ENCODE measurements around the gene FAM180A.

DNA sequence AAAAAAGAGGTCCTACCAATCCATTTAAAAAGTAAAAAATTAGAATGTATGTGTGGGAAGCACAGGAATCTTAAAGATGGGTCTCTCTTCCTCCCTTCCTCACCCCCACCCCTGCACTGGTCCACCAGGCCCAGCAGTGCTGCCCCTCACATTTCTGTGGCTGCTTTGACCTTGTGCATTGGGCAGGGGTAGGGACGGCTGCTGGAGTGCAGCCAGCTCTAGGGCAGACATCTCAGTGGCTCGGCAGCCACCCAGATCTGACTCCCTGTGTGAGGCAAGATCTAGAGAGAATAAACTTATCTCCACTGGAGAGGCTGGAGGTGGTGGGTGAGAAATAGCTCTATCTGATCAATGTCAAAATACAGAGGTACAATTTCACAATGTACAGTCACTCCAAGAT, 6.7 kb downstream of the FAM180A start:
- TF ChIP-seq, protein P1, sequence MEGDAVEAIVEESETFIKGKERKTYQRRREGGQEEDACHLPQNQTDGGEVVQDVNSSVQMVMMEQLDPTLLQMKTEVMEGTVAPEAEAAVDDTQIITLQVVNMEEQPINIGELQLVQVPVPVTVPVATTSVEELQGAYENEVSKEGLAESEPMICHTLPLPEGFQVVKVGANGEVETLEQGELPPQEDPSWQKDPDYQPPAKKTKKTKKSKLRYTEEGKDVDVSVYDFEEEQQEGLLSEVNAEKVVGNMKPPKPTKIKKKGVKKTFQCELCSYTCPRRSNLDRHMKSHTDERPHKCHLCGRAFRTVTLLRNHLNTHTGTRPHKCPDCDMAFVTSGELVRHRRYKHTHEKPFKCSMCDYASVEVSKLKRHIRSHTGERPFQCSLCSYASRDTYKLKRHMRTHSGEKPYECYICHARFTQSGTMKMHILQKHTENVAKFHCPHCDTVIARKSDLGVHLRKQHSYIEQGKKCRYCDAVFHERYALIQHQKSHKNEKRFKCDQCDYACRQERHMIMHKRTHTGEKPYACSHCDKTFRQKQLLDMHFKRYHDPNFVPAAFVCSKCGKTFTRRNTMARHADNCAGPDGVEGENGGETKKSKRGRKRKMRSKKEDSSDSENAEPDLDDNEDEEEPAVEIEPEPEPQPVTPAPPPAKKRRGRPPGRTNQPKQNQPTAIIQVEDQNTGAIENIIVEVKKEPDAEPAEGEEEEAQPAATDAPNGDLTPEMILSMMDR (IDR thresholded peaks at IDR 0.05 in 2 of 3, conservative IDR thresholded peaks at IDR 0.05 in 1 of 3; ENCODE audit: insufficient read depth in 2 of 3, low read depth in 1 of 3, low read length in 3 of 3): no peak
- TF ChIP-seq, protein P2, sequence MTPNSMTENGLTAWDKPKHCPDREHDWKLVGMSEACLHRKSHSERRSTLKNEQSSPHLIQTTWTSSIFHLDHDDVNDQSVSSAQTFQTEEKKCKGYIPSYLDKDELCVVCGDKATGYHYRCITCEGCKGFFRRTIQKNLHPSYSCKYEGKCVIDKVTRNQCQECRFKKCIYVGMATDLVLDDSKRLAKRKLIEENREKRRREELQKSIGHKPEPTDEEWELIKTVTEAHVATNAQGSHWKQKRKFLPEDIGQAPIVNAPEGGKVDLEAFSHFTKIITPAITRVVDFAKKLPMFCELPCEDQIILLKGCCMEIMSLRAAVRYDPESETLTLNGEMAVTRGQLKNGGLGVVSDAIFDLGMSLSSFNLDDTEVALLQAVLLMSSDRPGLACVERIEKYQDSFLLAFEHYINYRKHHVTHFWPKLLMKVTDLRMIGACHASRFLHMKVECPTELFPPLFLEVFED (CRISPR knock-in tag; conservative IDR thresholded peaks at IDR 0.05): no peak
- TF ChIP-seq YY1 (IDR thresholded peaks at IDR 0.05; ENCODE audit: borderline replicate concordance in 1 of 3, control insufficient read depth in 1 of 3, extremely low read depth in 1 of 3, insufficient read depth in 3 of 3, insufficient read length in 1 of 3, insufficient replicate concordance in 2 of 3, low read depth in 1 of 3, low read length in 2 of 3) (no peak), GTF2E2 (tag; IDR thresholded peaks at IDR 0.05) (no peak), XRCC5 (IDR thresholded peaks at IDR 0.05; ENCODE audit: low read depth, low read length) (no peak), CXXC5 (CRISPR knock-in tag; IDR thresholded peaks at IDR 0.05) (no peak), EP300 (IDR thresholded peaks at IDR 0.05; ENCODE audit: low read length) (no peak), POLR2AphosphoS5 (IDR thresholded peaks at IDR 0.05; ENCODE audit: control insufficient read depth, insufficient read depth, low read depth, low read length) (no peak), JUNB (CRISPR knock-in tag; conservative IDR thresholded peaks at IDR 0.05) (no peak), NR3C1 (CRISPR knock-in tag; IDR thresholded peaks at IDR 0.05) (no peak), TAF1 (IDR thresholded peaks at IDR 0.05; ENCODE audit: control insufficient read depth, extremely low read depth, insufficient read depth, low read length, severe bottlenecking) (no peak)
- TF ChIP-seq, protein P3, sequence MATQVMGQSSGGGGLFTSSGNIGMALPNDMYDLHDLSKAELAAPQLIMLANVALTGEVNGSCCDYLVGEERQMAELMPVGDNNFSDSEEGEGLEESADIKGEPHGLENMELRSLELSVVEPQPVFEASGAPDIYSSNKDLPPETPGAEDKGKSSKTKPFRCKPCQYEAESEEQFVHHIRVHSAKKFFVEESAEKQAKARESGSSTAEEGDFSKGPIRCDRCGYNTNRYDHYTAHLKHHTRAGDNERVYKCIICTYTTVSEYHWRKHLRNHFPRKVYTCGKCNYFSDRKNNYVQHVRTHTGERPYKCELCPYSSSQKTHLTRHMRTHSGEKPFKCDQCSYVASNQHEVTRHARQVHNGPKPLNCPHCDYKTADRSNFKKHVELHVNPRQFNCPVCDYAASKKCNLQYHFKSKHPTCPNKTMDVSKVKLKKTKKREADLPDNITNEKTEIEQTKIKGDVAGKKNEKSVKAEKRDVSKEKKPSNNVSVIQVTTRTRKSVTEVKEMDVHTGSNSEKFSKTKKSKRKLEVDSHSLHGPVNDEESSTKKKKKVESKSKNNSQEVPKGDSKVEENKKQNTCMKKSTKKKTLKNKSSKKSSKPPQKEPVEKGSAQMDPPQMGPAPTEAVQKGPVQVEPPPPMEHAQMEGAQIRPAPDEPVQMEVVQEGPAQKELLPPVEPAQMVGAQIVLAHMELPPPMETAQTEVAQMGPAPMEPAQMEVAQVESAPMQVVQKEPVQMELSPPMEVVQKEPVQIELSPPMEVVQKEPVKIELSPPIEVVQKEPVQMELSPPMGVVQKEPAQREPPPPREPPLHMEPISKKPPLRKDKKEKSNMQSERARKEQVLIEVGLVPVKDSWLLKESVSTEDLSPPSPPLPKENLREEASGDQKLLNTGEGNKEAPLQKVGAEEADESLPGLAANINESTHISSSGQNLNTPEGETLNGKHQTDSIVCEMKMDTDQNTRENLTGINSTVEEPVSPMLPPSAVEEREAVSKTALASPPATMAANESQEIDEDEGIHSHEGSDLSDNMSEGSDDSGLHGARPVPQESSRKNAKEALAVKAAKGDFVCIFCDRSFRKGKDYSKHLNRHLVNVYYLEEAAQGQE (IDR thresholded peaks at IDR 0.05; ENCODE audit: borderline replicate concordance): no peak
- TF ChIP-seq, protein P3 (CRISPR knock-in tag; IDR thresholded peaks at IDR 0.05; ENCODE audit: low read depth): no peak

Measured in K562 (cell line).